Kasumi-1 (cell line): ENCODE results near the gene EML4.

Experiments
- DNase-seq, 2 experiments: peaks; one replicate each; lab custom pipeline; 2025; lab: John Stamatoyannopoulos, UW

EML4 gene

GRCh38 chr2:42224422-42225067 lies 55.4 kb downstream of the EML4 start:
- no peak for DNase-seq

DNA sequence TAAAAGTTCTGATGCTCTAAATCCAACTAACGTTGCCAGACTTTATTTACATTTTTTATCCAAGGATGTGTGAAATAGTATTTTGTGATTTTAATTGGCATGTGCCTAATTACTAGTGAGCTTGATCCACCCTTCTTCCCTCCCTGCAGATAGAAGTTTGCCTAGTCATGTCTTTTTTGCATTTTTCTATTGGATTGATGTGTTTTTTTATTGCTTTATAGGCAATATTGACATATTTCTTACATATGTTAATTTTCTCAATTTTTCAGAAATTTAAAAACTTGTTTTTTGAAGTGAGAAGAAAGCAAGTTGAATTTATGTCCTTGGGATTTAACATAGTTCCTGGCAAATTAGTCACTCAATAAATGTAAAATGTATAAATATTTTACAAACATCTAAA lies 56.4 kb downstream of the EML4 start:
- no peak for DNase-seq

DNA sequence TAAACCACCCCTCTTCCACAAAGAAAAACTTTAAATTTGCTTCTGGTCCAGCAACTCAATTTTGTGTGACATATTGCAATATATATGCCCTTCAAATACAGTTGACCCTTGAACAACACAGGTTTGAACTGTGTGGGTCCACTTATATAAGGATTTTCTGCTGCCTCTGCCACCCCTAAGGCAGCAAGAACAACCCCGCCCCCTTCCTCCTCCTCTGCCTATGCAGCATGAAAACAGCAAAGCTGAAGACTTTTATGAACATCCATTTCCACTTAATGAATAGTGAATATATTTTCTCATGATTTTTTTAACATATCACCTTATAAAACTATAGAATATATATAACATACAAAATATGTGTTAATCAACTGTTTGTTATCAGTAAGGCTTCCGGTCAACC lies 58.3 kb downstream of the EML4 start:
- DNase-seq = no peak

GRCh38 chr2:42228101-42228500 lies 58.9 kb downstream of the EML4 start:
- no peak for DNase-seq

GRCh38 chr2:42229949-42230348 lies 60.8 kb downstream of the EML4 start:
- no peak for DNase-seq

- DNase-seq = no peak
Observed at GRCh38 chr2:42230891-42231290, 61.7 kb downstream of the EML4 start.

GRCh38 chr2:42232024-42232423 lies 62.9 kb downstream of the EML4 start:
- no peak for DNase-seq

- DNase-seq = no peak
Observed at GRCh38 chr2:42233976-42234441, 64.9 kb downstream of the EML4 start.

- DNase-seq = no peak
Observed at GRCh38 chr2:42236911-42237310, 67.8 kb downstream of the EML4 start.

GRCh38 chr2:42238644-42239288 lies 69.6 kb downstream of the EML4 start:
- DNase-seq = no peak

DNA sequence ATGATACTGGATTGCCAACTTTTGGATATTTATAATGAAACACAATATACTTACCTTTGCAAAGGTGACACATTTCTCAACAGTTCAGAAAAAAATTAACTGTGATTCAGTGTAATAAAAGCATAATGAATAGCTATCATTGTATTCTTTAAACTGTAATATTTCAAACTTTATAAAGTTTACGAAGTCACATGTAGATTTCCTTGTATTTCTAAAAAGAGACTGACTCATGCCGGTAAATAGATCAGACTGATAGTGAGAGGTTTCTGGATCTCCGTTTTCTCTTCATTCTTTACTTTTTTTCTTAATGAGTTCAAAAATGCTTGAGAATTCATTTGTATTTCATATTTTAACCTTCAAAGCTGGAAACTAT lies 70.1 kb downstream of the EML4 start:
- no peak for DNase-seq

- no peak for DNase-seq
Observed at GRCh38 chr2:42239811-42240210, 70.7 kb downstream of the EML4 start.

DNA sequence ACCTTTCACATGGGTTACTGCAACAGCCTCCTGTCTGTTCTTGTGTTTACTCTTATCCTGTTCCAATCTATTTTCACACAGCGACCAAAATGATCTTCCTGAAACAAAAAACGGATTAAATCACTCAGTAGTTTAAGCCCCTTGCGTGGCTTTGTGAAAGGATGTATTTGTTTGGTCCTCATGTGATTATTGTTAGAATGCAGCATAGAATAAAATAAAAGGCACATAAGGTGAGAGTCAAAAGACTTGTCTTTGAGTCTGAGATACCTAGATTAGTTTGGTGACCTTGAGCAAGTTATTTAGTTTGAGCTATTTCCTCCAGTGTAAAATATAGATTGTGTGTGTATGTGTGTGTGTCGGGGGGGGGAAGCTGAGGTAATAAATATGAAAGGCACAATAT lies 72.4 kb downstream of the EML4 start:
- DNase-seq = no peak

- DNase-seq = no peak
Observed at GRCh38 chr2:42243297-42243696, 74.1 kb downstream of the EML4 start.

GRCh38 chr2:42244520-42244919 lies 75.4 kb downstream of the EML4 start:
- no peak for DNase-seq

DNA sequence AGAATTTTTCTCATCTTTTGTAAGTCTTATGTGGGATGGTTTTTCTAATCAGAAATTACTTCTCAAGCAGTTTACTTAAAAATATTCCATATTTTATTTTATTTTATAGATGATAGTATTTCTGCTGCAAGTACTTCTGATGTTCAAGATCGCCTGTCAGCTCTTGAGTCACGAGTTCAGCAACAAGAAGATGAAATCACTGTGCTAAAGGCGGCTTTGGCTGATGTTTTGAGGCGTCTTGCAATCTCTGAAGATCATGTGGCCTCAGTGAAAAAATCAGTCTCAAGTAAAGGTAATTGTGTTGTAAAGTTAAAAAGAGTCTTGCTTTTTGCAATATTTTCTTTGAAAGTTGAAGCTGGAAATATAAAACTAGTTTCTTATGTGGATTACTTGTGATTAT lies 76.2 kb downstream of the EML4 start:
- no peak for DNase-seq

GRCh38 chr2:42246562-42246961 lies 77.4 kb downstream of the EML4 start:
- DNase-seq = no peak

DNA sequence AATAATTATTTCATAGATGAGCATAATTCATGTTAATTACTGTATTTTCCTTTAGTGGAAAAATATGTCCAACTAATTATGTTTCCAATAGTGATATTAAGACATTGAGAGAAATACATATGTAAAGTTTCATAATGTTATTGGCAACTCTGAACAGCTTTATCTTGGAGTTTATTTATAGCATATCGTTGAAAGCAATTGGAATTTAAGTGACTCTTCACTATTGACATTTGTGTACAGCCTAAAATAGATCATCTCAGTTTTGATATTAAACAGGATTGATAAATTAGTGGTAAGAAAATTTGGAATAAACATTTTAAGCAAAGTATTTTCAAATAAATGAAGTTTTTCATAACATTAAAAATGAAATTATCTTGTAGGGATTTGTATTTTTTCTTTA lies 79.7 kb downstream of the EML4 start:
- DNase-seq = no peak

DNA sequence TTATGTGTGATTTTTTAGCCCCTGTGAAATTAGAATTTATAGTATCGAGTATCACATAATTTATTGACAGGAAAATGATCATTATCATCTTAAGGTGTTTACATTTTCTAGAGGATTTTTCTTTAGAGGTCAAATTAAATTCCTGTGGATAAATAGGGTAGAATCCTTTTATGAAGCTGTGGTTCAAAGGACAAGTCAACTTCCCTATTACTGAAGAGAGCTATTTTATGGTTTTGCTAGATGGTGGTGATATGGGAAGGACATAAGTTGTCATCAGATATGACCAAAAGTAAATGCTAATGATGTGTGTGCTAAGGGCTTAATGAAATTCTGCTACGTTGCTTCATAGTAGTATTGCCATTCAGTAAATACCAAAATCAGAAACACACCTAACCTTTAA lies 80.1 kb downstream of the EML4 start:
- DNase-seq = peak; percentile 17 to 22

DNA sequence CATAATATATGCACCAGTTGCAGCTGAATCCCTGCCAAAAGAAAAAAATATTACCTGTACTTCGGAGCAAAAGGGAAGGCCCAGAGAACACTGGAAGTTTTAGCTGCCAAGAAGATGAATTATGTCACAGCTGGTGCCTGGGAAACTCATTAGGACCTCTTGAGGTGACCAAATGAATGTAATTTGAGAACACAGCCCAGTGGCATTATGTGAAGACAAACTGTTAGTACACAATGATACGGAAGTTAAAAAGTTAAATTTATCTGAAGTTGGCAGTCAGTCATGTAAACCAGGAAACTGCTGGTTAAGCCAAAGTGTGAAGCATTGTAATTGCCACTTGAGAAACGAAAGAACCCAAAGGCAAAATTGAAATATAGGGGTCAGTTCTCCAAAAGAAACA lies 80.7 kb downstream of the EML4 start:
- no peak for DNase-seq

DNA sequence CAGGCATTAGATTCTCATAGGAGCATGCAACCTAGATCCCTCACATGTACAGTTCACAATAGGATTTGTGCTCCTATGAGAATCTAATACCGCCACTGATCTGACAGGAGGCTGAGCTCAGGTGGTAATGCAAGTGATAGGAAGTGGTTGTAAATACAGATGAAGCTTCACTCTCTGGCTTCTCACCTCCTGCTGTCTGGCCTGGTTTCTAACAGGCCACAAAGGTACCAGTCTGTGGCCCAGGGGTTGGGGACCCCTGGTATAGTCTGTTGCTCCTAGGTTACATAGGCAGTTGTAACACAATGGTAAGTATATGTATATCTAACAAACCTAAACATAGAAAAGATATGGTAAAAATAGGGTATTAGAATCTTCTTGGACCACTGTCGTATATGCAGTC lies 81.8 kb downstream of the EML4 start:
- no peak for DNase-seq

DNA sequence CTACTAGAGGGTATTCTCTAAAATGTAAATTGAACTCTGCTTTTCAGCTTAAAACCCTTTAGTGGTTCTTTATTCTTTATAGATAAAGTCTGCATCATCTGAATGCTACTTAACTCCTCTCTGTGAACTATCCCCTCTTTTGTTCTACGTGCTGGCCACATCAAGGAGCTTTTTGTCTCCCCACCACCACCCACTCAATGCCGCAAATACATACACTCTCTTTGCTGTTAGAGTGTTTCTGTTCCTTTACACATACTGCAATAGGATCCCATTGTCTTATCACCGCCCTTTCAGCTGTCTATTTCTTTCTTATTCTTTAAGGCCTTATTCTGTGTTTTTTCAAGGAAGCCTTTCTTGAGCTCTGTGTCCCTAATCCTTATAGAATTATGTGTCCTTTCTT lies 83.3 kb downstream of the EML4 start:
- no peak for DNase-seq

DNA sequence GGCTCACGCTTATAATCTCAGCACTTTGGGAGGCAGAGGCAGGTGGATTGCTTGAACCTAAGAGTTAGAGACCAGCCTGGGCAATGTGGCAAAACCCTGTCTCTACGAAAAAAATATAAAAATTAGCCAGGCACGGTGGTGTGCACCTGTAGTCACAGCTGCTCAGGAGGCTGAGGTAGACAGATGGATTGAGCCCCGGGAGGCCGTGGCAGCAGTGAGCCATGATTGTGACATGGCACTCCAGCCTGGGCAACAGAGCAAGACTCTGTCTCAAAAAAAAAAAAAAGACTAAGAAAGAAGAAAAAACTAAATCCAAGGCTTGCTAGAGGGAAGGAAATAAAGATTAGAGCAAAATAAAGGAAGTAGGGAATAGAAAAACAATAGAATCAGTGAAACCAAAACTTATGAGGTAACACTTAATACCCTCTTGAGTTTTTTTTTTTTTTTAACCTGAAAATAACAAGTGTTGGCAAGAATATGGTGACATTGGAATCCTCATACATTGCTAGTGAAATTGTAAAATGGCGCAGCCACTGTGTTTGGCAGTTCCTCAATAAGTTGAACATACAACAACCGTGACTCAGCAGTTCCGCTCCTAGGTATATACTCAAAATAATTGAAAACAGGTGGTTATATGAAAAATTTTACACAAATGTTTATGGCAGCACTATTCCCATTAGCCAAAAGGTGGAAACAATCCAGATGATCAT lies 85.2 kb downstream of the EML4 start:
- DNase-seq = no peak
